H1 (cell line): Measurements from ENCODE around the gene GRID1. TPM values are rescaled to one million over a fixed set of nuclear protein-coding genes. Genes with fewer than 3 reads are reported as not detected.

ENCODE experiments used
- CTCF ChIA-PET: fragments of 300-600 bp; sonication (Branson Sonifier 250); formaldehyde crosslinking; loops from one replicate; lab custom pipeline; 2021; ENCODE audit not compliant: partially characterized antibody; lab: Charles Lee
- POLR2A ChIA-PET: fragments of 300-600 bp; sonication (Branson Sonifier 250); formaldehyde crosslinking; loops from one replicate; lab custom pipeline; 2021; ENCODE audit warnings: inconsistent platforms; ENCODE audit not compliant: partially characterized antibody; lab: Charles Lee
- DNase-seq, 2 experiments: peaks; one replicate each; pipeline versions ENCODE4 v3.0.0 to v3.0.0-alpha.2; 2010 to 2022; ENCODE audit warnings: low spot score in 2 of 2, low read depth in 1 of 2, mixed read lengths in 1 of 2
- FAIRE-seq: peaks from 2 replicates; lab custom pipeline; 2011; peaks lifted over from hg19 to GRCh38; lab: Jason Lieb, UNC
- H2AFZ ChIP-seq: 2 replicates; pipeline ENCODE4 v1.8.1; 2012; ENCODE audit warnings: low read length, inconsistent platforms
- H2AK5ac ChIP-seq: 2 replicates; pipeline ENCODE4 v1.6.1; 2013; ENCODE audit warnings: low read depth, low read length
- H2BK120ac ChIP-seq: replicated peaks from 2 replicates; pipeline ENCODE3; 2013; ENCODE audit warnings: low read depth, low read length, inconsistent platforms
- H2BK12ac ChIP-seq: 2 replicates; pipeline ENCODE4 v1.6.1; 2013; ENCODE audit warnings: low read depth, low read length
- H2BK15ac ChIP-seq: 2 replicates; pipeline ENCODE4 v1.6.1; 2013; ENCODE audit warnings: low read length
- H2BK20ac ChIP-seq: 2 replicates; pipeline ENCODE4 v1.6.1; 2013; ENCODE audit warnings: low read length
- H2BK5ac ChIP-seq: 2 replicates; pipeline ENCODE4 v1.6.1; 2013; ENCODE audit warnings: low read depth, low read length
- H3K14ac ChIP-seq: 2 replicates; pipeline ENCODE4 v1.6.1; 2013; ENCODE audit warnings: inconsistent platforms; ENCODE audit not compliant: insufficient read length
- H3K18ac ChIP-seq: 2 replicates; pipeline ENCODE4 v1.6.1; 2013; ENCODE audit warnings: low read length; ENCODE audit errors: extremely low read depth
- H3K23ac ChIP-seq: 2 replicates; pipeline ENCODE4 v1.6.1; 2013; ENCODE audit warnings: inconsistent platforms; ENCODE audit not compliant: insufficient read length
- H3K23me2 ChIP-seq: 2 replicates; pipeline ENCODE4 v1.6.1; 2013; ENCODE audit warnings: low read depth, low read length
- H3K27ac ChIP-seq: 2 replicates; pipeline ENCODE4 v1.6.1; 2011; ENCODE audit warnings: low read depth, low read length, inconsistent platforms
- H3K27me3 ChIP-seq, 4 experiments: replicated peaks in 1 of 4; 1 replicate in 1 of 4; 2 replicates in 3 of 4; pipeline versions ENCODE4 v1.6.1 to v1.8.1; 2011 to 2013; ENCODE audit warnings: low read length in 3 of 4, mild to moderate bottlenecking in 3 of 4, inconsistent platforms in 2 of 4, mixed read lengths in 2 of 4, moderate library complexity in 1 of 4; ENCODE audit not compliant: control insufficient read depth in 3 of 4, insufficient read depth in 3 of 4; ENCODE audit errors: extremely low read depth in 1 of 4
- H3K36me3 ChIP-seq, 4 experiments: 2 replicates each; pipeline versions ENCODE4 v1.6.1 to v1.8.1; 2011 to 2013; ENCODE audit warnings: mild to moderate bottlenecking in 4 of 4, low read length in 3 of 4, moderate library complexity in 2 of 4, control low read depth in 1 of 4, inconsistent platforms in 1 of 4; ENCODE audit not compliant: insufficient read depth in 4 of 4, control insufficient read depth in 2 of 4
- H3K4ac ChIP-seq: replicated peaks from 2 replicates; pipeline ENCODE3; 2013; ENCODE audit warnings: low read length, low read depth, mixed read lengths, inconsistent platforms; ENCODE audit not compliant: insufficient read length
- H3K4me1 ChIP-seq, 4 experiments: replicated peaks in 1 of 4; 1 replicate in 1 of 4; 2 replicates in 3 of 4; pipeline versions ENCODE4 v1.6.1 to v1.8.1; 2011 to 2013; ENCODE audit warnings: low read length in 3 of 4, inconsistent platforms in 2 of 4, mixed read lengths in 1 of 4; ENCODE audit not compliant: insufficient read depth in 4 of 4, control insufficient read depth in 3 of 4
- H3K4me2 ChIP-seq, 2 experiments: 2 replicates each; pipeline versions ENCODE4 v1.6.1 to v1.8.1; 2011 to 2013; ENCODE audit warnings: low read depth in 2 of 2, low read length in 2 of 2, control low read depth in 1 of 2, inconsistent platforms in 1 of 2, mild to moderate bottlenecking in 1 of 2; ENCODE audit not compliant: insufficient read depth in 1 of 2
- H3K4me3 ChIP-seq, 4 experiments: fragments of 200-600, 300-600 bp in 1 of 4; sonication (generic), shearing (Covaris generic), sonication (Bioruptor Twin) in 1 of 4; 2 replicates each; pipeline versions ENCODE4 v1.5.1 to v1.8.1; 2011 to 2016; ENCODE audit warnings: low read length in 4 of 4, low read depth in 3 of 4, control low read depth in 2 of 4, inconsistent platforms in 2 of 4, mild to moderate bottlenecking in 2 of 4, mixed read lengths in 1 of 4, moderate library complexity in 1 of 4; ENCODE audit not compliant: insufficient read depth in 2 of 4; ENCODE audit errors: extremely low read depth in 1 of 4
- H3K56ac ChIP-seq: replicated peaks from 2 replicates; pipeline ENCODE3; 2013; ENCODE audit warnings: low read depth, mild to moderate bottlenecking, mixed read lengths, low read length, inconsistent platforms; ENCODE audit not compliant: insufficient read length
- H3K79me1 ChIP-seq: 2 replicates; pipeline ENCODE4 v1.6.1; 2013; ENCODE audit warnings: low read depth, low read length, control low read depth
- H3K79me2 ChIP-seq, 2 experiments: 2 replicates each; pipeline versions ENCODE4 v1.6.1 to v1.8.1; 2012 to 2013; ENCODE audit warnings: low read length in 2 of 2, mild to moderate bottlenecking in 2 of 2, inconsistent platforms in 1 of 2; ENCODE audit not compliant: insufficient read depth in 2 of 2, control insufficient read depth in 1 of 2
- H3K9ac ChIP-seq, 4 experiments: replicated peaks in 1 of 4; 1 replicate in 1 of 4; 2 replicates in 3 of 4; pipeline versions ENCODE4 v1.6.1 to v1.8.1; 2011 to 2013; ENCODE audit warnings: low read depth in 3 of 4, low read length in 3 of 4, control low read depth in 2 of 4, mild to moderate bottlenecking in 2 of 4, moderate library complexity in 2 of 4, inconsistent platforms in 1 of 4; ENCODE audit errors: extremely low read depth in 1 of 4
- H3K9me3 ChIP-seq, 2 experiments: 2 replicates each; pipeline versions ENCODE4 v1.6.1 to v1.8.1; 2012 to 2013; ENCODE audit warnings: mild to moderate bottlenecking in 2 of 2, moderate library complexity in 2 of 2, control low read depth in 1 of 2, inconsistent platforms in 1 of 2, low read depth in 1 of 2, low read length in 1 of 2, mixed read lengths in 1 of 2; ENCODE audit not compliant: insufficient read depth in 2 of 2
- H4K20me1 ChIP-seq, 2 experiments: replicated peaks in 1 of 2; 2 replicates each; pipeline versions ENCODE3 to v1.8.1; 2011 to 2013; ENCODE audit warnings: inconsistent platforms in 2 of 2, low read length in 2 of 2, mild to moderate bottlenecking in 1 of 2; ENCODE audit not compliant: insufficient read depth in 2 of 2, control insufficient read depth in 1 of 2
- H4K5ac ChIP-seq: 2 replicates; pipeline ENCODE4 v1.6.1; 2013; ENCODE audit warnings: low read length, low read depth, mixed read lengths, inconsistent platforms; ENCODE audit not compliant: insufficient read length
- H4K8ac ChIP-seq: 2 replicates; pipeline ENCODE4 v1.8.0; 2013; ENCODE audit warnings: mild to moderate bottlenecking, moderate library complexity, low read length, inconsistent platforms; ENCODE audit not compliant: insufficient read depth; ENCODE audit errors: extremely low read depth
- H4K91ac ChIP-seq: replicated peaks from 2 replicates; pipeline ENCODE3; 2013; ENCODE audit warnings: low read length, mixed read lengths, inconsistent platforms; ENCODE audit not compliant: insufficient read length
- BACH1 ChIP-seq: IDR thresholded peaks from 2 replicates; pipeline ENCODE4 v1.6.1; 2012; ENCODE audit warnings: low read length, improper control_type of control experiment
- CBX5 ChIP-seq: fragments of 300-800, 300-1000 bp; sonication (generic); IDR thresholded peaks from 2 replicates; pipeline ENCODE4 v1.7.1; 2016; ENCODE audit warnings: antibody characterized with exemption, low read length, low read depth
- HDAC6 ChIP-seq: IDR thresholded peaks from one replicate; pipeline ENCODE4 v1.7.1; 2012; ENCODE audit warnings: low read depth, mild to moderate bottlenecking, inconsistent platforms, low read length, moderate library complexity
- POLR2A ChIP-seq, 2 experiments: IDR thresholded peaks; 1 replicate in 1 of 2; 2 replicates in 1 of 2; pipeline ENCODE4 v1.6.1; 2011; ENCODE audit warnings: low read depth in 2 of 2, low read length in 2 of 2, mild to moderate bottlenecking in 2 of 2; ENCODE audit errors: control extremely low read depth in 1 of 2
- POLR2AphosphoS5 ChIP-seq: IDR thresholded peaks from 2 replicates; pipeline ENCODE4 v1.6.1; 2011; ENCODE audit warnings: low read depth, low read length
- WGBS, 2 experiments: shearing (Covaris generic) in 1 of 2; methylation state at CpG; one replicate each; pipeline versions ENCODE4 v1.1.6 to v1.1.7; 2013 to 2015; ENCODE audit warnings: low lambda C conversion rate in 2 of 2, mixed read lengths in 2 of 2, inconsistent platforms in 1 of 2, low coverage in 1 of 2, missing lambda C conversion rate in 1 of 2; ENCODE audit not compliant: insufficient replicate concordance in 2 of 2, insufficient coverage in 1 of 2, insufficient read length in 1 of 2; ENCODE audit errors: extremely low coverage in 1 of 2, missing lambda C conversion rate in 1 of 2; 5-methylcytosine and 5-hydroxymethylcytosine counted together
- polyA plus RNA-seq, 7 experiments: library from polyadenylated mRNA; depleted of rRNA in 3 of 7; stranded (reverse) in 5 of 7; unstranded in 2 of 7; fragments of >200 nt in 5 of 7; fragments of 200-250 nt in 2 of 7; gene quantifications; 1 replicate in 5 of 7; 2 replicates in 1 of 7; 4 replicates in 1 of 7; pipeline versions ENCODE4 v1.2.1 to v1.2.3, GENCODE V29; 2011 to 2013; ENCODE audit warnings: missing spikeins in 2 of 7, mixed read lengths in 2 of 7
- total RNA-seq: library from RNA; stranded (reverse); fragmentation: NEBNext Ultra II Directional; extraction: Animal tissue kit (Norgen Biotek cat#: 25700); gene quantifications from 2 replicates; pipeline ENCODE4 v1.2.1, GENCODE V29; 2021
- TF ChIP-seq, protein P1 (sequence below): IDR thresholded peaks from 2 replicates; pipeline ENCODE4 v1.6.1; 2012; ENCODE audit warnings: inconsistent platforms

The GRID1 gene
- total and polyA plus RNA-seq, 2 of the 8 experiments (the other 6 are each of a cell fraction or from before 2014, with no cell fraction given) = 0.22 to 0.30 TPM

DNA sequence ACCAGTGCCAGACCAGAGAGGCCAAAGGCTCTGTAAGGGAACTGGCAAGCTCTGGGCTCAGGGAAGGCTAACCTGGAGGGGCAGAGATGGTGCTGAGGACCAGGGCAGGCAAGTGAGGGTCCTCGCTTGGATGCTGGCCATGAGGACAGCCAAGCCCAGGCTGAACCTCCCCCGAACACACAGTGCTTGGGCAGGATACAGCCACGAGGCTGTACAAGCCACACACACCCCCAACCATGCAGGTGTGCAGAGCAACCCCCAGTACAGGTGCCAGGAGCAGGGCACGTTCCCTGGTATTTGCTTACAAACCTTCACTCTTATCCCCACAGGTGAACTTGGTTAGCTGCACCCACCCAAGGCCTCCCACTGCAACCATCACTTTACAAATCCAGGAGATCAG, 185.7 kb downstream of the GRID1 start:
- Histone ChIP-seq H3K4ac (no peak overlapping the region), H3K79me1 (no peaks in the 10 kb centered on the region), H3K4me2 (no peak overlapping the region), H3K27ac (no peak overlapping the region), H4K91ac (no peak overlapping the region), H3K18ac (no peak overlapping the region), H3K4me1 (no peaks in the 10 kb centered on the region), H3K23ac (no peak overlapping the region), H3K27me3 (no peaks in the 10 kb centered on the region; a peak in 1 of 7 replicates), H3K9me3 (no peaks in the 10 kb centered on the region; a peak in 1 of 4 replicates), H3K36me3 (no peaks in the 10 kb centered on the region), H2BK20ac (no peak overlapping the region), H2BK5ac (no peak overlapping the region; the same call in 1 of the 2 replicates), H3K23me2 (no peaks in the 10 kb centered on the region), H2BK120ac (no peak overlapping the region), H3K14ac (no peak overlapping the region), H3K79me2 (no peaks in the 10 kb centered on the region), H4K20me1 (no peaks in the 10 kb centered on the region), H4K8ac (no peak overlapping the region), H2BK15ac (no peak overlapping the region), H2AK5ac (no peak overlapping the region), H3K9ac (no peak overlapping the region), H2AFZ (no peak overlapping the region)
- WGBS, 2 experiments = 83% methylated on average over 4 of the region's 4 CpGs; no CpG with 5 or more reads in 1 of the 2 experiments
- FAIRE-seq (no peak), DNase-seq (no peak)
- POLR2A ChIA-PET = no interaction called here
- TF ChIP-seq CBX5 (no peak), HDAC6 (no peak), BACH1 (no peak), POLR2AphosphoS5 (no peak), POLR2A (IDR thresholded peaks at IDR 0.05; ENCODE audit: control extremely low read depth in 1 of 2, low read depth in 2 of 2, low read length in 2 of 2) (no peak)
- TF ChIP-seq, protein P1, sequence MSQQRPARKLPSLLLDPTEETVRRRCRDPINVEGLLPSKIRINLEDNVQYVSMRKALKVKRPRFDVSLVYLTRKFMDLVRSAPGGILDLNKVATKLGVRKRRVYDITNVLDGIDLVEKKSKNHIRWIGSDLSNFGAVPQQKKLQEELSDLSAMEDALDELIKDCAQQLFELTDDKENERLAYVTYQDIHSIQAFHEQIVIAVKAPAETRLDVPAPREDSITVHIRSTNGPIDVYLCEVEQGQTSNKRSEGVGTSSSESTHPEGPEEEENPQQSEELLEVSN = no peak
- TF ChIP-seq, all 59 proteins: peak for 0
- no peak overlapping the region for H2BK12ac ChIP-seq
- H3K4me3 ChIP-seq = no peak overlapping the region
- CTCF ChIA-PET = interaction anchor here (0.8 to 7.1 kb wide), 20 partner anchors 10 to 260 kb away, joined by 3 to 42 read pairs (median 4); no protein-coding TSS in a partner anchor
- H4K5ac ChIP-seq = no peak overlapping the region
- no peak overlapping the region for H3K56ac ChIP-seq
